GM12892 (cell line): ENCODE measurements around the gene DDRGK1.

Experiments
- DNase-seq: peaks from one replicate; pipeline ENCODE4 v3.0.0; 2011; ENCODE audit not compliant: insufficient read length
- FAIRE-seq: peaks from 2 replicates; lab custom pipeline; 2011; peaks lifted over from hg19 to GRCh38; lab: Jason Lieb, UNC
- POLR2A ChIP-seq: IDR thresholded peaks from 2 replicates; pipeline ENCODE4 v1.6.1; 2011; ENCODE audit warnings: low read depth, low read length, control low read depth
- POLR2AphosphoS5 ChIP-seq: IDR thresholded peaks from 2 replicates; pipeline ENCODE4 v1.6.1; 2011; ENCODE audit warnings: low read depth, low read length, control low read depth
- TAF1 ChIP-seq: IDR thresholded peaks from 2 replicates; pipeline ENCODE4 v1.6.1; 2011; ENCODE audit warnings: low read depth, mild to moderate bottlenecking, control low read depth, low read length, borderline replicate concordance

DDRGK1 gene

GRCh38 chr20:3150908-3151307, 53.6 kb downstream of the DDRGK1 start:
- FAIRE-seq (no peak), DNase-seq (no peak)
- TF ChIP-seq TAF1 (no peak), POLR2AphosphoS5 (no peak), POLR2A (no peak)

GRCh38 chr20:3146732-3147341, 57.6 kb downstream of the DDRGK1 start:
- TF ChIP-seq POLR2AphosphoS5 (no peak), POLR2A (no peak), TAF1 (no peak)
- FAIRE-seq (no peak), DNase-seq (no peak)

DNA sequence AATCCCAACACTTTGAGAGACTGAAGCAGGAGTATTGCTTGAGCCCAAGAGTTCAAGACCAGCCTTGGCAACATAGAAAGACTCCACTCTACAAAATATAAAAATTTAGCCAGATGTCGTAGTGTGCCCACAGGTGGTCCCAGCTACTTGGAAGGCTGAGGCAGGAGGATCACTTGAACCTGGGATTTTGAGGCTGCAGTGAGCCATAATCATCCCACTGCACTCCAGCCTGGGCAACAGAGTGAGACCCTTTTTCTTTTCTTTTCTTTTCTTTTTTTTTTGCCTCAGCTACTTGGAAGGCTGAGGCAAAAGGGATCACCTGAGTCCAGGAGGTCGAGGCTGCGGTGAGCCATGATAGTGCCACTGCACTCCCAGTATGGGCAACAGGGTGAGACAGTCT, 62.7 kb downstream of the DDRGK1 start:
- DNase-seq: no peak
- FAIRE-seq: no peak
- TF ChIP-seq POLR2AphosphoS5: no peak
- TF ChIP-seq POLR2A: no peak
- TF ChIP-seq TAF1: no peak
